ENCODE results near the gene DOK3. TPM values are rescaled to one million over a fixed set of nuclear protein-coding genes. Genes with fewer than 3 reads are reported as not detected.

DOK3 gene
- total RNA-seq, 1 experiment from 2014 or later: 8.0 TPM

DNA sequence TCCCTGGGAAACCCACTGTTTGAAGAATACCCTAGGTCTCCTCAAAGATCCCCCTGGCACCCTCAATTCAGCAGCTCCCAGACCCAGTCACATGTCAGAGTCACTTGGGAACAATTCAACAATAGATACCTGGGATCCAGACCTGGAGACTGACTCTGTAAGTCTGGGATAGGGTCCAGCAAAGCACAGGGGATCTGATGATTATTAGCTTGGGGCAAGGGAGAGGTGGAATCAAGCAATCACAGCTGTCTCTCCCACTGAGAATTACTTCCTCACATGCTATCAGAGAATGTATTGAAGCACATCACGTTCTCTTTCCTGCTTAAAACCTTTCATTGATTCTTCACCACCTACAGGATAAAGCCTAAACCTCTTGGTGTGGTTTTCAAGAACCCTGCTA lies 38.9 kb upstream of the DOK3 start:
- DNase-seq (ENCODE audit: low read depth, low spot score) (no peak), ATAC-seq (no peak)
- Histone ChIP-seq H3K9ac (ENCODE audit: low read length) (no peak overlapping the region), H3K9me2 (ENCODE audit: insufficient read depth) (no peaks in the 10 kb centered on the region), H3K36me3 (ENCODE audit: control insufficient read depth in 1 of 2, insufficient read depth in 2 of 2, low read length in 2 of 2) (peaks cover 0 to 4% of the 10 kb centered on the region in 2 experiments; a peak in 1 of 4 replicates), H3K4me2 (ENCODE audit: low read length) (no peak overlapping the region), H3K79me2 (ENCODE audit: insufficient read depth, low read length) (peaks cover 74% of the 10 kb centered on the region), H3K4me1 (ENCODE audit: control insufficient read depth in 1 of 2, insufficient read depth in 2 of 2, low read length in 2 of 2) (peaks cover 6 to 15% of the 10 kb centered on the region in 2 experiments; a peak in 3 of 4 replicates), H3K9me3 (ENCODE audit: control insufficient read depth in 1 of 2, insufficient read depth in 1 of 2, low read depth in 1 of 2, low read length in 2 of 2) (no peaks in the 10 kb centered on the region), H4K20me1 (ENCODE audit: insufficient read depth) (no peaks in the 10 kb centered on the region), H3K4me3 (replicated peaks in 1 of 2; ENCODE audit: low read depth in 1 of 2, low read length in 2 of 2) (no peak overlapping the region), H3K27ac (ENCODE audit: low read depth, low read length) (no peak overlapping the region), H2AFZ (ENCODE audit: low read depth, low read length, poor library complexity, severe bottlenecking) (no peak overlapping the region), H3K27me3 (ENCODE audit: insufficient read depth, low read length) (no peaks in the 10 kb centered on the region)
- no peak for TF ChIP-seq EZH2 (IDR thresholded peaks at IDR 0.05)
- TF ChIP-seq, protein P1, sequence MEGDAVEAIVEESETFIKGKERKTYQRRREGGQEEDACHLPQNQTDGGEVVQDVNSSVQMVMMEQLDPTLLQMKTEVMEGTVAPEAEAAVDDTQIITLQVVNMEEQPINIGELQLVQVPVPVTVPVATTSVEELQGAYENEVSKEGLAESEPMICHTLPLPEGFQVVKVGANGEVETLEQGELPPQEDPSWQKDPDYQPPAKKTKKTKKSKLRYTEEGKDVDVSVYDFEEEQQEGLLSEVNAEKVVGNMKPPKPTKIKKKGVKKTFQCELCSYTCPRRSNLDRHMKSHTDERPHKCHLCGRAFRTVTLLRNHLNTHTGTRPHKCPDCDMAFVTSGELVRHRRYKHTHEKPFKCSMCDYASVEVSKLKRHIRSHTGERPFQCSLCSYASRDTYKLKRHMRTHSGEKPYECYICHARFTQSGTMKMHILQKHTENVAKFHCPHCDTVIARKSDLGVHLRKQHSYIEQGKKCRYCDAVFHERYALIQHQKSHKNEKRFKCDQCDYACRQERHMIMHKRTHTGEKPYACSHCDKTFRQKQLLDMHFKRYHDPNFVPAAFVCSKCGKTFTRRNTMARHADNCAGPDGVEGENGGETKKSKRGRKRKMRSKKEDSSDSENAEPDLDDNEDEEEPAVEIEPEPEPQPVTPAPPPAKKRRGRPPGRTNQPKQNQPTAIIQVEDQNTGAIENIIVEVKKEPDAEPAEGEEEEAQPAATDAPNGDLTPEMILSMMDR (IDR thresholded peaks at IDR 0.05 in 2 of 3, conservative IDR thresholded peaks at IDR 0.05 in 1 of 3; ENCODE audit: borderline replicate concordance in 1 of 3, insufficient read depth in 1 of 3, low read depth in 2 of 3, low read length in 2 of 3): no peak
- no peak for TF ChIP-seq CBX3 (IDR thresholded peaks at IDR 0.05; ENCODE audit: low read depth)
- TF ChIP-seq, protein P2, sequence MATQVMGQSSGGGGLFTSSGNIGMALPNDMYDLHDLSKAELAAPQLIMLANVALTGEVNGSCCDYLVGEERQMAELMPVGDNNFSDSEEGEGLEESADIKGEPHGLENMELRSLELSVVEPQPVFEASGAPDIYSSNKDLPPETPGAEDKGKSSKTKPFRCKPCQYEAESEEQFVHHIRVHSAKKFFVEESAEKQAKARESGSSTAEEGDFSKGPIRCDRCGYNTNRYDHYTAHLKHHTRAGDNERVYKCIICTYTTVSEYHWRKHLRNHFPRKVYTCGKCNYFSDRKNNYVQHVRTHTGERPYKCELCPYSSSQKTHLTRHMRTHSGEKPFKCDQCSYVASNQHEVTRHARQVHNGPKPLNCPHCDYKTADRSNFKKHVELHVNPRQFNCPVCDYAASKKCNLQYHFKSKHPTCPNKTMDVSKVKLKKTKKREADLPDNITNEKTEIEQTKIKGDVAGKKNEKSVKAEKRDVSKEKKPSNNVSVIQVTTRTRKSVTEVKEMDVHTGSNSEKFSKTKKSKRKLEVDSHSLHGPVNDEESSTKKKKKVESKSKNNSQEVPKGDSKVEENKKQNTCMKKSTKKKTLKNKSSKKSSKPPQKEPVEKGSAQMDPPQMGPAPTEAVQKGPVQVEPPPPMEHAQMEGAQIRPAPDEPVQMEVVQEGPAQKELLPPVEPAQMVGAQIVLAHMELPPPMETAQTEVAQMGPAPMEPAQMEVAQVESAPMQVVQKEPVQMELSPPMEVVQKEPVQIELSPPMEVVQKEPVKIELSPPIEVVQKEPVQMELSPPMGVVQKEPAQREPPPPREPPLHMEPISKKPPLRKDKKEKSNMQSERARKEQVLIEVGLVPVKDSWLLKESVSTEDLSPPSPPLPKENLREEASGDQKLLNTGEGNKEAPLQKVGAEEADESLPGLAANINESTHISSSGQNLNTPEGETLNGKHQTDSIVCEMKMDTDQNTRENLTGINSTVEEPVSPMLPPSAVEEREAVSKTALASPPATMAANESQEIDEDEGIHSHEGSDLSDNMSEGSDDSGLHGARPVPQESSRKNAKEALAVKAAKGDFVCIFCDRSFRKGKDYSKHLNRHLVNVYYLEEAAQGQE (IDR thresholded peaks at IDR 0.05; ENCODE audit: low read depth): no peak
- no TSS peak for BruUV-seq (replicated peaks)
- ChIA-PET CTCF (no interaction called here), POLR2A (no interaction called here), RAD21 (ENCODE audit: low non-redundant PET in 1 of 2, low total read pairs in 2 of 2, uncharacterized antibody in 2 of 2, unreplicated experiment in 2 of 2) (no interaction called here)
- intact Hi-C loops (cut with micrococcal nuclease): no loop called here
